H9 (cell line): ENCODE measurements around the gene IL1RAPL2. TPM values are rescaled to one million over a fixed set of nuclear protein-coding genes. Genes with fewer than 3 reads are reported as not detected.

Source experiments
- DNase-seq: peaks from one replicate; pipeline ENCODE4 v3.0.0-alpha.2; 2017
- H2AFZ ChIP-seq: one replicate; pipeline ENCODE4 v1.6.1; 2013; ENCODE audit warnings: mild to moderate bottlenecking, low read length, control low read depth, moderate library complexity
- H2AK5ac ChIP-seq: 2 replicates; pipeline ENCODE4 v1.6.1; 2013; ENCODE audit warnings: low read length, control low read depth, mixed read lengths; ENCODE audit not compliant: insufficient read length
- H2BK120ac ChIP-seq: one replicate; pipeline ENCODE4 v1.6.1; 2013; ENCODE audit warnings: low read depth, mild to moderate bottlenecking, low read length, control low read depth, inconsistent platforms; ENCODE audit not compliant: poor library complexity, severe bottlenecking
- H2BK12ac ChIP-seq: 2 replicates; pipeline ENCODE4 v1.6.1; 2013; ENCODE audit warnings: low read length, control low read depth, mixed read lengths, low read depth; ENCODE audit not compliant: insufficient read length
- H2BK15ac ChIP-seq: 2 replicates; pipeline ENCODE4 v1.6.1; 2013; ENCODE audit warnings: low read depth, low read length, control low read depth
- H2BK20ac ChIP-seq: one replicate; pipeline ENCODE4 v1.6.1; 2013; ENCODE audit warnings: low read depth, mild to moderate bottlenecking, low read length, control low read depth, inconsistent platforms; ENCODE audit not compliant: poor library complexity, severe bottlenecking
- H2BK5ac ChIP-seq: 2 replicates; pipeline ENCODE4 v1.6.1; 2013; ENCODE audit warnings: low read length, control low read depth, mixed read lengths; ENCODE audit not compliant: insufficient read length
- H3K14ac ChIP-seq: 2 replicates; pipeline ENCODE4 v1.6.1; 2013; ENCODE audit warnings: low read length, control low read depth; ENCODE audit not compliant: insufficient read depth
- H3K18ac ChIP-seq: 2 replicates; pipeline ENCODE4 v1.6.1; 2013; ENCODE audit warnings: low read depth, mild to moderate bottlenecking, mixed read lengths, low read length, control low read depth; ENCODE audit not compliant: insufficient read length
- H3K23ac ChIP-seq: 2 replicates; pipeline ENCODE4 v1.6.1; 2013; ENCODE audit warnings: low read length, control low read depth, mixed read lengths, low read depth; ENCODE audit not compliant: insufficient read length
- H3K23me2 ChIP-seq: 2 replicates; pipeline ENCODE4 v1.6.1; 2013; ENCODE audit warnings: low read depth, mild to moderate bottlenecking, mixed read lengths, low read length, control low read depth; ENCODE audit not compliant: insufficient read length, poor library complexity, severe bottlenecking
- H3K27ac ChIP-seq: 2 replicates; pipeline ENCODE4 v1.5.1; 2013; ENCODE audit warnings: low read length, control low read depth, mixed read lengths, low read depth; ENCODE audit not compliant: insufficient read length
- H3K27me3 ChIP-seq: 2 replicates; pipeline ENCODE4 v1.6.1; 2013; ENCODE audit warnings: low read length, control low read depth, inconsistent platforms; ENCODE audit not compliant: insufficient read depth
- H3K4ac ChIP-seq: 2 replicates; pipeline ENCODE4 v1.6.1; 2013; ENCODE audit warnings: low read depth, mild to moderate bottlenecking, control low read depth, inconsistent platforms, low read length, moderate library complexity
- H3K4me1 ChIP-seq: 2 replicates; pipeline ENCODE4 v1.6.1; 2013; ENCODE audit warnings: low read length, control low read depth, inconsistent platforms; ENCODE audit not compliant: insufficient read depth
- H3K4me2 ChIP-seq: 2 replicates; pipeline ENCODE4 v1.6.1; 2013; ENCODE audit warnings: low read length, control low read depth, mixed read lengths; ENCODE audit not compliant: insufficient read length, insufficient read depth
- H3K56ac ChIP-seq: 2 replicates; pipeline ENCODE4 v1.6.1; 2013; ENCODE audit warnings: low read depth, mild to moderate bottlenecking, mixed read lengths, low read length, control low read depth; ENCODE audit not compliant: insufficient read length
- H3K79me1 ChIP-seq: 2 replicates; pipeline ENCODE4 v1.6.1; 2013; ENCODE audit warnings: low read depth, mild to moderate bottlenecking, moderate library complexity, low read length, control low read depth, inconsistent platforms; ENCODE audit not compliant: insufficient read depth, poor library complexity, severe bottlenecking
- H3K79me2 ChIP-seq: 2 replicates; pipeline ENCODE4 v1.6.1; 2013; ENCODE audit warnings: low read length, control low read depth, inconsistent platforms; ENCODE audit not compliant: insufficient read depth
- H3K9ac ChIP-seq: 2 replicates; pipeline ENCODE4 v1.6.1; 2013; ENCODE audit warnings: low read length, control low read depth, mixed read lengths; ENCODE audit not compliant: insufficient read length; ENCODE audit errors: extremely low read depth
- H3K9me3 ChIP-seq: one replicate; pipeline ENCODE4 v1.6.1; 2013; ENCODE audit warnings: low read depth, low read length, inconsistent platforms; ENCODE audit not compliant: control insufficient read depth
- H3T11ph ChIP-seq: one replicate; pipeline ENCODE4 v1.6.1; 2013; ENCODE audit warnings: mild to moderate bottlenecking, low read length, control low read depth, inconsistent platforms
- H4K20me1 ChIP-seq: one replicate; pipeline ENCODE4 v1.6.1; 2013; ENCODE audit not compliant: control insufficient read depth, insufficient read length, insufficient read depth
- H4K5ac ChIP-seq: 2 replicates; pipeline ENCODE4 v1.6.1; 2013; ENCODE audit warnings: low read depth, mild to moderate bottlenecking, mixed read lengths, low read length, control low read depth; ENCODE audit not compliant: insufficient read length
- H4K8ac ChIP-seq: replicated peaks from 2 replicates; pipeline ENCODE4 v1.6.1; 2013; ENCODE audit warnings: low read length, control low read depth, mixed read lengths, low read depth; ENCODE audit not compliant: insufficient read length
- H4K91ac ChIP-seq: 2 replicates; pipeline ENCODE4 v1.6.1; 2013; ENCODE audit warnings: low read depth, mild to moderate bottlenecking, moderate library complexity, mixed read lengths, low read length, control low read depth; ENCODE audit not compliant: insufficient read length
- H3K27ac Mint-ChIP-seq, 3 experiments: 2 replicates in 2 of 3; 3 replicates in 1 of 3; pipeline ENCODE4 v1.8.0; 2020 to 2021; ENCODE audit warnings: mixed read lengths in 3 of 3, mild to moderate bottlenecking in 1 of 3, moderate library complexity in 1 of 3
- H3K27me3 Mint-ChIP-seq: 2 replicates; pipeline ENCODE4 v1.8.0; 2021; ENCODE audit warnings: low read depth, mild to moderate bottlenecking, moderate library complexity, mixed read lengths
- H3K36me3 Mint-ChIP-seq, 3 experiments: 2 replicates in 2 of 3; 3 replicates in 1 of 3; pipeline ENCODE4 v1.8.0; 2020 to 2021; ENCODE audit warnings: low read depth in 3 of 3, mixed read lengths in 3 of 3; ENCODE audit not compliant: insufficient read depth in 1 of 3
- H3K4me1 Mint-ChIP-seq, 2 experiments: 2 replicates each; pipeline ENCODE4 v1.8.0; 2020; ENCODE audit warnings: mixed read lengths in 2 of 2
- H3K4me3 Mint-ChIP-seq, 2 experiments: 2 replicates in 1 of 2; 3 replicates in 1 of 2; pipeline ENCODE4 v1.8.0; 2020 to 2021; ENCODE audit warnings: mild to moderate bottlenecking in 2 of 2, mixed read lengths in 2 of 2, moderate library complexity in 1 of 2
- H3K9me3 Mint-ChIP-seq, 2 experiments: 2 replicates in 1 of 2; 3 replicates in 1 of 2; pipeline ENCODE4 v1.8.0; 2020; ENCODE audit warnings: mild to moderate bottlenecking in 2 of 2, mixed read lengths in 2 of 2, moderate library complexity in 1 of 2
- WGBS: extraction: QIAGEN DNeasy Blood & Tissue Kit; methylation state at CpG from one replicate; pipeline ENCODE4 v1.1.7; 2013; ENCODE audit warnings: missing lambda C conversion rate, low lambda C conversion rate, mixed read lengths; ENCODE audit not compliant: insufficient read length; ENCODE audit errors: extremely low coverage; 5-methylcytosine and 5-hydroxymethylcytosine counted together
- total RNA-seq: library from RNA; stranded (reverse); gene quantifications from 2 replicates; pipeline ENCODE4 v1.2.1, GENCODE V29; 2021
- TF ChIP-seq, protein P1 (sequence below): fragments of 200-600 bp; sonication (generic); conservative IDR thresholded peaks from 3 replicates; pipeline ENCODE4 v1.8.0; 2021; ENCODE audit warnings: antibody characterized with exemption, mild to moderate bottlenecking

The IL1RAPL2 gene
- total RNA-seq, 1 experiment from 2014 or later, result not detected

- H3K79me1 ChIP-seq, result no peaks in the 10 kb centered on the region
- no peak overlapping the region for H3K4ac ChIP-seq
- no peak overlapping the region for H2BK5ac ChIP-seq
- DNase-seq, result no peak
- no peaks in the 10 kb centered on the region for H3K9me3 ChIP-seq
- no peak overlapping the region for H3K9ac ChIP-seq
- no peak overlapping the region for H3K18ac ChIP-seq
- Mint-ChIP-seq H3K27me3 (no peaks in the 10 kb centered on the region; the same call in 1 of the 2 replicates), H3K9me3 (peaks cover 4 to 61% of the 10 kb centered on the region in 2 experiments; a peak in 4 of 5 replicates), H3K27ac (no peak overlapping the region), H3K36me3 (no peaks in the 10 kb centered on the region; a peak in 1 of 7 replicates), H3K4me1 (peaks cover 0 to 2% of the 10 kb centered on the region in 2 experiments; a peak in 1 of 4 replicates), H3K4me3 (no peak overlapping the region)
- H3K14ac ChIP-seq, result no peak overlapping the region
- H3K27ac ChIP-seq, result no peak overlapping the region
- H2BK15ac ChIP-seq, result no peak overlapping the region
- H3K27me3 ChIP-seq, result no peaks in the 10 kb centered on the region
- WGBS, result no CpG with 5 or more reads among the region's 1 CpG
- H3T11ph ChIP-seq, result no peak overlapping the region
- H2AFZ ChIP-seq, result no peak overlapping the region
- H4K8ac ChIP-seq, result no peak overlapping the region
- no peak overlapping the region for H3K56ac ChIP-seq
- no peak overlapping the region for H2AK5ac ChIP-seq
- H2BK12ac ChIP-seq, result no peak overlapping the region
- no peaks in the 10 kb centered on the region for H3K4me1 ChIP-seq
- H2BK20ac ChIP-seq, result no peak overlapping the region
- no peak overlapping the region for H3K4me2 ChIP-seq
- no peak overlapping the region for H2BK120ac ChIP-seq
- H4K5ac ChIP-seq, result no peak overlapping the region
- H4K20me1 ChIP-seq, result no peaks in the 10 kb centered on the region
- no peaks in the 10 kb centered on the region for H3K79me2 ChIP-seq
- H3K23ac ChIP-seq, result no peak overlapping the region
- TF ChIP-seq, protein P1, sequence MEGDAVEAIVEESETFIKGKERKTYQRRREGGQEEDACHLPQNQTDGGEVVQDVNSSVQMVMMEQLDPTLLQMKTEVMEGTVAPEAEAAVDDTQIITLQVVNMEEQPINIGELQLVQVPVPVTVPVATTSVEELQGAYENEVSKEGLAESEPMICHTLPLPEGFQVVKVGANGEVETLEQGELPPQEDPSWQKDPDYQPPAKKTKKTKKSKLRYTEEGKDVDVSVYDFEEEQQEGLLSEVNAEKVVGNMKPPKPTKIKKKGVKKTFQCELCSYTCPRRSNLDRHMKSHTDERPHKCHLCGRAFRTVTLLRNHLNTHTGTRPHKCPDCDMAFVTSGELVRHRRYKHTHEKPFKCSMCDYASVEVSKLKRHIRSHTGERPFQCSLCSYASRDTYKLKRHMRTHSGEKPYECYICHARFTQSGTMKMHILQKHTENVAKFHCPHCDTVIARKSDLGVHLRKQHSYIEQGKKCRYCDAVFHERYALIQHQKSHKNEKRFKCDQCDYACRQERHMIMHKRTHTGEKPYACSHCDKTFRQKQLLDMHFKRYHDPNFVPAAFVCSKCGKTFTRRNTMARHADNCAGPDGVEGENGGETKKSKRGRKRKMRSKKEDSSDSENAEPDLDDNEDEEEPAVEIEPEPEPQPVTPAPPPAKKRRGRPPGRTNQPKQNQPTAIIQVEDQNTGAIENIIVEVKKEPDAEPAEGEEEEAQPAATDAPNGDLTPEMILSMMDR, result no peak
- no peak overlapping the region for H4K91ac ChIP-seq
- no peaks in the 10 kb centered on the region for H3K23me2 ChIP-seq
These were observed 146.5 kb downstream of the IL1RAPL2 start for GRCh38 chrX:104712515-104712914.
